GM21360 (cell line): ENCODE data around the gene FOXS1.
"Not testable (repeated sequence)": the region's sequence is repeated elsewhere in the genome, so short reads cannot be mapped to it uniquely, and the experiment has no call there.

Experiments used
- ATAC-seq: cut with Tn5 transposase; IDR thresholded peaks from one replicate; pipeline ENCODE4 v1.9.1; 2021; ENCODE audit warnings: mild to moderate bottlenecking, moderate library complexity; ENCODE audit not compliant: unreplicated experiment

The FOXS1 gene

GRCh38 chr20:31840906-31841816, 4.2 kb downstream of the FOXS1 start:
- ATAC-seq = no peak

- no peak for ATAC-seq
Observed at GRCh38 chr20:31839782-31840487, 5.5 kb downstream of the FOXS1 start.

- no peak for ATAC-seq
Observed at GRCh38 chr20:31838646-31839292, 6.6 kb downstream of the FOXS1 start.

GRCh38 chr20:31837896-31838397, 7.5 kb downstream of the FOXS1 start:
- ATAC-seq = no peak

GRCh38 chr20:31836853-31837608, 8.4 kb downstream of the FOXS1 start:
- no peak for ATAC-seq

GRCh38 chr20:31835977-31836852, 9.2 kb downstream of the FOXS1 start:
- ATAC-seq = peak; percentile 59

- ATAC-seq = no peak
Observed at GRCh38 chr20:31835554-31835953, 9.8 kb downstream of the FOXS1 start.

- no peak for ATAC-seq
Observed at GRCh38 chr20:31833931-31834521, 11.4 kb downstream of the FOXS1 start.

GRCh38 chr20:31833130-31833930, 12.1 kb downstream of the FOXS1 start:
- ATAC-seq = no peak

- ATAC-seq = no peak
Observed at GRCh38 chr20:31831771-31832306, 13.6 kb downstream of the FOXS1 start.

GRCh38 chr20:31831211-31831610, 14.2 kb downstream of the FOXS1 start:
- ATAC-seq = no peak

- ATAC-seq = no peak
Observed at GRCh38 chr20:31830406-31830981, 14.9 kb downstream of the FOXS1 start.

GRCh38 chr20:31829731-31830130, 15.7 kb downstream of the FOXS1 start:
- ATAC-seq = no peak

GRCh38 chr20:31828016-31828415, 17.4 kb downstream of the FOXS1 start:
- not testable (repeated sequence) for ATAC-seq

- no peak for ATAC-seq
Observed at GRCh38 chr20:31827059-31827458, 18.3 kb downstream of the FOXS1 start.

GRCh38 chr20:31826074-31826473, 19.3 kb downstream of the FOXS1 start:
- no peak for ATAC-seq

GRCh38 chr20:31824554-31825313, 20.7 kb downstream of the FOXS1 start:
- no peak for ATAC-seq
